Middle frontal gyrus (tissue), 1 donor: Measurements from ENCODE around the gene IGFBP2.

Experiments
- DNase-seq: peaks from one replicate; pipeline ENCODE4 v3.0.0-alpha.2; 2015; ENCODE audit warnings: low spot score; ENCODE audit errors: extremely low spot score

Gene IGFBP2

GRCh38 chr2:216636551-216637450 lies 3.6 kb downstream of the IGFBP2 start:
- no peak for DNase-seq

DNA sequence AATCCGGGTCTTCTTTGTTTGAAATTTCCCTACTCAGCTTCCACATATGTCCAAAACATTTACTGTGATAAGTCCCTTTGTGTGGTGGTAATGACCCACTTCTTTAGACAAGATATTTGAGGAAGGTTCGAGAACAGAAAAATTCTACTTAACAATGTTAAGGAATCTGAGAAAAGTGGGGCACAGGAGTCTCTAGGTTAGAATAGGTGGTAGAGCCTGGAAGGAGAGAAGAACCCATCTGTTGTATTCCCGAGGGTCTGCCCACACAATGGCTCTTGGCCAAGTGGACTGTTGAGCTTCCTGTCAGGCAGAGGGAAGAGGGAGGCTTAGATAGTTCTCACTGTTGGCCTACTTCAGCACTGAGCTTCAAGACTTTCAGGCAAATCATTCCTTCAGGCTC lies 4.3 kb downstream of the IGFBP2 start:
- no peak for DNase-seq

DNA sequence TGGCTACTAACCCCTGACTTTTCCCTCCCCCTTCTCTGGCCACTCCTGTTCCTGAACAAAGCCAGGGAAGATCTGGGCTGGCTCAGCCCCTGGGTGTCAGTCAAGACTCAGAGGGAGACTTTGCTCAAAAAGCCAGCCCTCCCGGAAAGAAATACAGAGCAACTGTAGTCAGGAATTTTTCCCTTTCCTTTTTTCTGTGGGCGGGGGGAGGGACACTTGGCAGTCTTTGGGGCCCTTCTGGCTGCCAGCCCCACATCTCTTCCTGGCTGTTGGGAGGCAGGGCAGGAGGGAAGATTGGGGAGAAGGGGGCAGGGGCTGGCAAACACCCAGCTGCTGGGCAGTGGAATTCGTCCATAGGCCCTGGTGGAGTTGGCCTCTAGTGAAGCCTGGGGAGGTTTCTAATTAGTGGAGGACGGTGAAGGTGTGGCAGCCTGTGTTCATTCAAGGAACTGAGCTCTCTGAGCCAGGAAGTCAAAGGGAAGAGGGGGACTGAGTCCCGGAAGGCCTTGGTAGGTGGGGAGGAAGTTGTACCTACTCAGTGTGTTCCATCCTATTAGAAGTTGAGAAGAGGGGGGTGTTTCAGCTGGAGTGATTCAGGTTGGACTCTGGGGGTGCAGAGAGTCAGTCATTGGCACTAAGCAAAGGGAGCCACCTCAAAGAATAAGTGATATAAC lies 10.9 kb downstream of the IGFBP2 start:
- DNase-seq: no peak

DNA sequence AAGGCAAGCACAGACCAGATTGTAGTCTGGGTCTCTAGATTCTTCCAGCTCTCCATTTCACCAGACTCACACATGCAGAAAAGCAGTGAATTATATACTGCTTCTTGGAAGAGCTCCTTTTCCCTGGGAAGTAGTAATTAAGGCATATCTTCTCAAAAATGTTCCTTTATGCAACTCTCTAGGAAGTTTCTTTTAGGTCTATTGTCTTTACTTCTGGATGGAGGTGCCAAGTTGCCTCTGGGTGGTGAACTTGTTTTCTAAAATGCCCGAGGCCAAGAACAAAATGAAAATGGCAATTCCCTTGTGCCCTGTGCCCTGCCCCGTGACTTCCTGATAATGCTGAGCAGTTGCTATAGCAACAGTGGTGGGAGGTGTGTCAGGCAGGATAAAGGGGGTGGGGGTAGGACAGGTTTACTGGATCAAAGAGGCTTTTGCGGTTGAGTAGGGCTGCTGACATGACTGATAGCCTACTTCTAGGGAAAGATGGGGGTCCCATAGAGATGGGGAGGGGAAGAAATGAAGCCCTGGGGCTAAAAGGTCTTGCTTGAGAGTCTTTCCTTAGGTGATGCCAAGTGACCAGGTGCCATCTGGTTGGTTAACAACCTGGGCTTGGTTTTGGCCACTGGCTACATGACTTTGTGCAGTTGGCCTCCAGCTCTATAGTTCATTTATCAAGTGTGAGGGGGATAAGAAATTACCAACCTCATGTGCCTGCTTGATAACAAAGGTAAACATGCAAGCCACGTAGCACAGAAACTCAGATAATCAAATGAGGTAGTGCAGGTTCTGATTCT lies 11.8 kb downstream of the IGFBP2 start:
- no peak for DNase-seq

- DNase-seq: no peak
Measured at GRCh38 chr2:216645636-216645950, 12.4 kb downstream of the IGFBP2 start.

DNA sequence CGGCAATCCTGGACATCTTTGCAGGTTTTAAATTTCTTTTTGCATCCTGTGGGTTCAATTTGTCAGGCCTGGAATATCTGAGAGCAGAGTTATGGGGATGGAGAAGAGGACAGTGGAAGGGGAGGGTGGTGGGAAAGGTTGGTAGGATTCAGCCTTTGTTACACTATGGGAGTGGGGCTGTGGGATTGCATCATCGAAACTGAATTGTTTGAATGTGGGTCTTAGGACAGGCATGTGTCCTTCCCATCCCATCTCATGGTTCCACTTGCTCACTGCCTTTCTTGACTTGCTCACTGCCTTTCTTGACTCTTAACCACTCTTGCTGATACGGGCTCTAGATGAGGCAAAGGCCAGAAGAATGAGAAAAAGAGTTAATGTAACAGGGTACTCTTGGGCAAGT lies 12.9 kb downstream of the IGFBP2 start:
- DNase-seq: no peak

DNA sequence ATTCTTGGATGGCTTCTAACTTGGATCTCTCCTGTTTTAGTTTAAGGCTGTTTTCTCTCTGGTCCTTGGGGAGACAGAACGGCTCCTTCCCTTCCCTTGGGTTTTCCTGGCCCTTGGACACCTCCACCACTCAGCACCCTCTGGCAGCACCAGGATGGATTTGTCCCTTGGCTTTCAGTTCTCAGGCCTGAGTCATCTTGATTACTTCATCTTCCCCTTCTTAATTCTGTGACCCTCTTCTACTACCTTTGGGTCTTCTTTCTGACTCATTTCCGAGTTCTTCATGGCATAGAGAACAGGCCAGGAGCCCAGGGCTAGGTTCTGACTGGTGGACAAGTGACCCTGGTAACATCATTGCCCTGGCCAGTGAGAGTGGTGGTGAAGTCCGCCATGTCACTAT lies 14.9 kb downstream of the IGFBP2 start:
- DNase-seq: no peak

- DNase-seq: no peak
Measured at GRCh38 chr2:216649574-216649973, 16.4 kb downstream of the IGFBP2 start.

- no peak for DNase-seq
Measured at GRCh38 chr2:216650626-216651257, 17.5 kb downstream of the IGFBP2 start.

DNA sequence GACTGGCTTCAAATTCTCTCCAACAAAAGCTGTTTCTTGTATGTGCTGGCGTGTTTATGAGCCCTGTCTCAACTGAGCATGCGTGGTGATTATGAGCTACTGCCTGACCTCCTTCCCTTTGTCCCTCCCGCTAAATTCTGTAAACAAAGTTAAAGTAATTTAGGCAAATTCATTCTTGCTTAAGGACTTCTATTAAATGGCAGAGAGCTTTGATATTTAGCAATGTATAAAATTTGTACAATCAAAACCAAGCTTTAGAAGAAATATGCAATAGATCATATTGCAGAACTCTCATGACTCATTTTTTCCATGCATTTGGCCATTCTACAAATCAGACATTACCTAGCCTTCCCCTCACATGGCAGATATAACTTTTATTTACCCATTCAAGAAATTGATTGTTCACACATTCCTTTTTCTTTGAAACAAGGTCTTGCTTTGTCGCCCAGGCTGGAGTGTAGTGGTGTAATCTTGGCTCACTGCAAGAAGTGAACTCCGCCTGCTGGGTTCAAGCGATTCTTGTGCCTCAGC lies 18.2 kb downstream of the IGFBP2 start:
- DNase-seq: no peak

DNA sequence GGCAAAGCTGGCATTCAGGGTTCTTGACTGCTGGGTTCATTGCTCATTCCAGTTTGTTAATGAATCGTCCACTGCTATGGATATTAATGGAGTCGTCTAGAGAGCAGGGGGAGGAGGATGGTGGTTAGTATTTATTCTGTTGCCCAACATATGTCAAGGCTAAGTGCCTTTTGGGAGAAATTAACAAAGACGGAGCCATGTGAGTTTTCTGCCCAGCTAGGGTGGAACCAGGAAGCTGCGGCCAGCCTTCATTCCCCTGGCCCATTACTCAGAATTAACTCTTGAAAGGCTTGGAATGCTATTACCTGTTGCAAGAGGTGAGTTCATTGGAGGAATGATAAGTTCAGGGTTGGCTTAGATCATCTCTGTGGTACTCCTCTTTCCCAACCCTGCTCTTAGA lies 19.3 kb downstream of the IGFBP2 start:
- DNase-seq: no peak

DNA sequence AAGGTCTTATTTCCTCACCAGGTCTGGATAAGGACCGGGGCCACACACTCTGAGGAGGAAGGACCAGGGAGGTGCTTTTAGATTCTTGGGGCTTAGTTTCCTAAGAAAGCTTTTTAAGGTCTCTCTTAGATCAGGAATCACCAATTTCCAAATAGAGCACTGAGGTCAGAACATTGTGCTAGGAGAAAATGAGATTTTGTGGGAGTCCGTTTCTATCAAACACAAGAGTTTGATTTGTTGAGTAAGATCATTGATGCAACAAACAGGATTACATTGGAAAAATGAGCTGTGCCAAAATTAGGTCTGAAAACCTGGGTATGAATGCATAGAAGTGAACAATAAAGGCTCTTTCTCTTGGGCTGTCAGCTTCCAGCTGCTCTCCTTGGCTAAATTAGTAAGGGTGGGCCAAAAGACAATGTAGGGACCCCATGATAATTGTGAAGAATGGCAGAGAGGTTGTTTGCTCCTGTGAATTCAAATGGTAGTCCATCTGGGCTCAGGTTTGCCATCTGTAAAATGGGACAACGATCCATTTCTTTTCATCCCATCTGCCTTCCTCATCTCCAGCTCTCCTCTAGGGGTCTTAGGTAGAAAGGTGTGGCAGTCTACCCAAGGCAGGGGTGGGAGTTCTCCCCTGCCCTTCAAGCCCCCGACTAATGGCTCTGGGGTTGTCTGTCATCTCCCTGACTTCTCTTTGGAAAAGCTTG lies 20.0 kb downstream of the IGFBP2 start:
- DNase-seq: no peak

DNA sequence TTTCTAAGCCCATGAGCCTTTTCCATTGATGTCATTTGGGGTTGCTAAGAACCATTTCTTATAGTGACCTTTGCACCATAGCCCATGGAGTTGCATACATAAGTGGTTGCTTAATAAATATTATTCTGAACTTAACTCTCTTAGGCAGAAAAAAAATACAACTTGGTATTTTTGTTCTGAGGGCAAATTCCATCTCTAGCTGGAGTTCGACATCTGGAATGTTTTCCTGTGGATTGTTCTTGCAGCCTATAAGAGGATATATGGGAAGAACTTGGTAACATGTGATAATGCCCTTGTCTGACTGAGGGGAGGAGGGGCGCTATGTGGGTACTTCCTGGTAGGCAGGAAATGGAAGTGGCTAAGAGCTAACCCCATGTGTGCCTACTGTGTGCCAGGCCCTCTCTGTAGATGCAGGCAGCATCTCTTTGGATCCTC lies 20.7 kb downstream of the IGFBP2 start:
- no peak for DNase-seq

GRCh38 chr2:216654528-216655052 lies 21.4 kb downstream of the IGFBP2 start:
- DNase-seq: no peak

DNA sequence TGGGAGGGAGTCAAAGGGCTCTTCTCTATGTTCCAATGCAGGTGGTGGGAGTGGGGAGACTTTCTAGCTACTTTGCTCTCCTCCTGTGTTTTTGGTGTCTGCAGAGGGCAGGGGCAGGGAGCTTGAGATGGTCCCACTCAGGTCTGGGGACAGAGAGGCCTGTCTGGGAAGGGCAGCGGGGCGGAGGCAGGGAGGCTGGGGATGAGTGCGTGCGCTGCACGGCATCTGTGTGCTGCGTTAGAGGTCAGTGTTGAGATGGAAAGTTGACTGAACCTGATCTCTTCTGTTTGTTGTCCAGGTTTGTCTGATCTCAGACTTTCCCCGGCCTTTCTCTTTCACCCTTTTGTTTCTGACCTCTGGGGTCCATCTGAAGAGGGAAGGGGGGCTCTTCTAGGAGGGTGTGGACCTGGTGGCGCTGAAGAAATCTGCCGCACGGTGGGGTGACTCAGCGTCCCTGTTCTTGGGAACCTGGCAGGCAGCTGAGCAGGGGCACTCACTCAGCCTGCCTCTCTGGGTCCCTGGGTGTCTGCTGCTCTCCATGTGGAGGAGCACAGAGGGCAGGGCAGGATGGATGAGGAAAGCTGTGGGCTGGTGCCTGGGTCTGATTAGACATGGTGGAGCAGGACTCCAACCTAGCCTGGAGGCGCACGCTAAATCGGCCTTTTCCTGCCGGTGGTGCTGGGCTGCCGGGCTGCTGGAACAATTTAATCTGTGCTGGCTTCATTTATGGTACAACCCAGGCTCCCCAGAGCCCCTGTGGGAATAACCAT lies 24.1 kb downstream of the IGFBP2 start:
- no peak for DNase-seq

GRCh38 chr2:216657980-216658379 lies 24.8 kb downstream of the IGFBP2 start:
- DNase-seq: no peak

DNA sequence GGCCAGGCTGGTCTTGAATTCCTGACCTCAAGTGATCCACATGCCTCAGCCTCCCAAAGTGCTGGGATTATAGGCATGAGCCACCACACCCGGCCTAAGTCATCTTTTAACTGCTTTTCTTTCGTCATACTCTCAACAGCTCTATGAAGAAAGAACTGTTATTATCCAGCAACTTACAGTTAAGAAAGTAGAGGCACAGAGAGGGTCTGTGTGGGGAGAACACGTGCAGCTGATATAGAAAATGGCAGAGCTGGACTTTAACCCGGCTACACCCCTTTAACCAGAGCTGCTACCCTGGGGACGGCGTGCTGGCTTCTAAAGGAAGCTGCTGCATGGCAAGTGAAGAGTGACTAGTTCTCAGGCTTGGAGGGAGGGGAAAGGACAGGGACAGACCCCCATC lies 25.5 kb downstream of the IGFBP2 start:
- DNase-seq: no peak

GRCh38 chr2:216659276-216659675 lies 26.1 kb downstream of the IGFBP2 start:
- no peak for DNase-seq

GRCh38 chr2:216660496-216660895 lies 27.3 kb downstream of the IGFBP2 start:
- DNase-seq: no peak

GRCh38 chr2:216661051-216661450 lies 27.8 kb downstream of the IGFBP2 start:
- DNase-seq: no peak
